Right renal cortex interstitium (tissue), 3 donors: ENCODE results near the gene GAREM2. TPM values are rescaled to one million over a fixed set of nuclear protein-coding genes. Genes with fewer than 3 reads are reported as not detected.
"Not testable (repeated sequence)": the region's sequence is repeated elsewhere in the genome, so short reads cannot be mapped to it uniquely, and the experiment has no call there.

Source experiments
- DNase-seq, 3 donors: peaks; one replicate each; pipeline ENCODE4 v3.0.0-alpha.2; 2013; ENCODE audit warnings: low read depth in 3 of 3, low spot score in 2 of 3
- polyA plus RNA-seq, 3 donors: library from polyadenylated mRNA; unstranded; fragments of 120-200 nt; gene quantifications; one replicate each; pipeline ENCODE4 v1.2.1, GENCODE V29; 2013; ENCODE audit not compliant: insufficient read length in 3 of 3

The GAREM2 gene
- polyA plus RNA-seq, result 1 to 10 TPM; 5.9 to 6.1 (median 6.0) TPM

DNA sequence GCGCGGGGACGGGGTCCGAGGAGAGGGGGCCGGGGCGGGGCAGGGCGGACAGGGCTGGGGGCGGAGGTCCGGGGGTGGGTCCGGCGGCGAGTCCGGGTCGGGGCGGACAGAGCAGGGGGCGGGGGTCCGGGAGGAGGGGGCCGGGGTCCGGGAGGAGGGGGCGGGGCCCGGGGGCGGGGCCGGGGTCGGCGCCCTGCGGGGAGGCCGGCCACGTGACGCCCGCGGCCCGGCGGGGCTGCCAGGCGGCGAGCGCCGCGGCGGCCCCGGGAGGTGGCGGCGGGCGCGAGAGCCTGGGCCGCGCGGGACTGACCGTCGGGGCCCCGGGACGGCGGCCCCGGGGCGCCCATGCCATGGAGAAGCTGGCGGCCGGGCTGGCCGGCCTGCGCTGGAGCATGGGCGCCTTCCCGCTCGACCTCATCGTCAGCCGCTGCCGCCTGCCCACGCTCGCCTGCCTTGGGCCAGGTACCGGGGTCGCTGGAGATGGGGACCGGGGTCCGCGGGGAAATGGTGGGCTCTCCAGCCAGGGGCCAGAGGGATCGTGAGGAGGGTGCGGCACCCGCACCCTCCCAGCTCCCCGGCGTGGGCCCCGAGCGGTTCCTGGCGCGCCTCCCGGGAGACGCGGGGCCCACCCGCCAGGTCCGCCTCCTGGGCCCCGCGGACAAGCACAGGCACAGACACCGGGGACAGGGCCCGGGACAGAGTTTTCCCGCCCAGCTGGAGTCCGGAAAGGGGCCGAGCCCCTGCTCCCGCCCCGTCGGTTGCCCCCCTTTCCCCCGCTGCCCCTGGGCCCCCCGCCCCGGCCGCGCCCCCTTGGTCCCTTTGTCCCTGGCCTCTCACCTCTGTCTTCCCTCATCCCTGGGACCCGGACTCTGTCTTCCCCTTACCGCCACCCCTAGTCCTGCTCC lies at the start of gene GAREM2:
TSS of gene GAREM2 (plus strand) at position 218 of the 905 bp plus-strand sequence. CDS start at position 351, 133 bp downstream.
- DNase-seq, result no peak

DNA sequence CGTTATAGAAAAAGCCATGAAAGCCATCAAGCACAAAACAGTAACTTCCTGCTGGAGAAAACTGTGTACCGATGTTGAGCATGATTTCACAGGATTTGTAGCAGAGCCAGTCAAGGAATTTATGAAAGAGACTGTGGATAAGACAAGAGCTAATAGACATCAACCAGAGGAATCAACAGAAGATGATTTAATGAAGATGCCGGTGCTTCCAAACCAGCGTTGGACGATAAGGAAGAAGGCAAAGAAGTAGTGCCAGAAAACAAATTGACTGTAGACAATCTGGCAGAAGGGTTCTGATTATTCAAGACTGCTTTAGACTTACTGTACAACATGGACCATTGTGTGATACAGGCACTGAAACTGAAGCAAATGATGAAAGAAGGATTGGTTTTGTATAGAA lies 49.5 kb upstream of the GAREM2 start:
- no peak for DNase-seq

DNA sequence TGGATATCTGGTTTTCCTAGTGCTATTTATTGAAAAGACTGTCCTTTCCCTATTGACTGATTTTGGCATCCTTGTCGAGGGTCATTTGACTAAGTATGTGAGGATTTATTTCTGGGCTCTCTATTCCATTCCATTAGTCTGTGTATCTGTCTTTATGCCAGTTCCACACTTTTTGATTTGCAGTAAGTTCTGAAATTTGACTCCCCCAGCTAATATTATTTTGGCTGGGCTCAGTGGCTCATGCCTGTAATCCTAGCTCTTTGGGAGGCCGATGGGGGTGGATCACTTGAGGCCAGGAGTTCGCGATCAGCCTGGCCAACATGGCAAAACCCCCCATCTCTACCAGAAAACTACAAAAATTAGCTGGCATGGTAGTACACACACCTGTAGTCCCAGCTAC lies 46.8 kb upstream of the GAREM2 start:
- DNase-seq, result no peak

DNA sequence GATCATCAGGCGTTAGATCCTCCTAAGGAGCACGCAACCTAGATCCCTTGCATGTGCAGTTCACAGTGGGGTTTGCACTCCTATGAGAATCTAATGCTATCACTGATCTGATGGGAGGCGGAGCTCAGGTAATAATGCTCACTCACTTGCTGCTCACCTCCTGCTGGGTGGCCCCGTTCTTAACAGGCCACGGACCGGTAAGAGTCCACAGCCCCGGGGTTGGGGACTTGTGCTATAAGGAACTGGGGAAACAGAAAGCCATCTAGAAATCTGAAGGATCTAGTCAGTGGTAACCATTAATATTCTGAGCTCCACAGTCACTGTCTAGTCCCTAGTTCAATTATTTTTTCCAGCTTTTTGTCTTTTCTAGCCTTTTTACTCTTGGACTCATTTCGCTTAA lies 44.7 kb upstream of the GAREM2 start:
- no peak for DNase-seq

DNA sequence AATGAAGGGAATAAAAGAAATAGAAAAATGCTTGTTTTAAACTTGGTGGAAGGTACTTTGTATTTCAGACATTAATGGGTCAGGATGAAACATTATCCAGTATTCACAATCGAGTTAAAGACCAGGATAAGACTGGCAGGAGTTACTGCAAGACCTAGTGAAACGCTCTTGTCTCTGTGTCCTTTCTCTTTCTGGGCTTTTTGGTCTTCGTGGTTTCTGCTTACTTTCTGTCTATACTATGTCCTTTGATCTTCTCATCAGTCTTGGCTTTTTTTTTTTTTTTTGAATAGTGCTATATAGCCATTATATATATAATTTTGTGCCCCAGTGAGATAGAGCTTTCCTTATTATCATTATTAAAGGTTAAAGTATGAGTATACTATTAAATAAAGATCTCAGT lies 42.1 kb upstream of the GAREM2 start:
- DNase-seq, result no peak

DNA sequence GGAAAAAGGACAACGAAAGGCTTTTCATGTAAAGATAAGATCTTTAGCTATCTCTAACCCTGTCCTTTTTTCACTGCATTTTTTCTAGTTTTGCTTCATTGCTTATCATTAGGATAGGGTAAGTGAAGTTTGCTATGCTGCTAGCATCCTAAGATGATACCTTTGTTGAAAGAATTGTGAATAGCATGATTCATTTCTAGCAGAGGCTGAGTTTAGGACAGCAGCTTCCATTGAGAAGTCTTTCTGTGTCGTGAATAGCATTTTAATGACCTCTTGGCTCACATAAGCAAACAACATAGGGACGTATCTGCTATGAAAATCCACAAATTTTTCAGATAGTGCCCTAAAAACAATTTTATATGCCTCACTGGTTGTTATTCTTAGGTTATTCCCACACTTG lies 36.4 kb upstream of the GAREM2 start:
- no peak for DNase-seq

DNA sequence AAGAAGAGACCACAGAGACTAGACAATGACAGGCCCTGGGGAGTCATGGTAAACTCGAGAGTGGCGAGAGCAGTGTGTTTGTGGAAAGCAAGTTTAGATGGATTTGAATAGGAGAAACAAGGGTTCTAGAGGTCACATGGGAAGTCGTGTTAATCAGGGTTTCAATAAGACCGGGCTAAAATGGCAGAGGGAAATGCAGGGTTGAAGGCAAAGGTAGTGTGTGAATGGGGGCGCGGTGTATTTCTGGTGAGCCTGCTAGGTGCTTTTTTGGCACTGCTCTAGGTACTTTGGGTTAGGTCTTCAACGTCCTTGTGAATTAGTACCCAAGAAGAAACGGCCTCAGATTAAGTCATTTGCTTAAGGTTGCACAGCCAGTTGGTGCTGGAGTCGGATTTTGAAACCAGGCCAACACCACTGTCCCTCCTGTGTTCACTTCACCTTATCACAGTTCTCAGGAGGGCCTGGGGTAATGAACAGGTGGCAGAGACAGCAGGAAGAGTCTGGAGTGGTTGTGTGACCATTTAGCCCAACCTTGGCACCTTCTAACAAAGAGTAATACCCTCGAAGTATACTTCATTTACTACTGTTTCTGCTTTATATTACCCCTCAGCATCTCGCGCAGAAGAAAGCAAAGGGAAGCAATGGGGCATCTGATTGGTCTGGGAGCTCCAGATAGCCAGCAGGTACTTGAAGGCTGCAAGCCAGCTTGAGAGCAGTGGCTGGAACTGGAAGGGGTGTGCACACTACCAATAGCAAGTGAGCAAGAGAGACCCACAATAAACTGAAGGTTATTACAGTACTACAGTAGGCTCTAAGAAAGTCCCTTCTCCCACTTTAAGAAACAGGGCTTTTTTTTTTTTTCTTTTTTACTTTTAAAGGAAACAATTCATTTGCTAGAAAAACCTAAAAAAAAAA lies 33.4 kb upstream of the GAREM2 start:
- no peak for DNase-seq

DNA sequence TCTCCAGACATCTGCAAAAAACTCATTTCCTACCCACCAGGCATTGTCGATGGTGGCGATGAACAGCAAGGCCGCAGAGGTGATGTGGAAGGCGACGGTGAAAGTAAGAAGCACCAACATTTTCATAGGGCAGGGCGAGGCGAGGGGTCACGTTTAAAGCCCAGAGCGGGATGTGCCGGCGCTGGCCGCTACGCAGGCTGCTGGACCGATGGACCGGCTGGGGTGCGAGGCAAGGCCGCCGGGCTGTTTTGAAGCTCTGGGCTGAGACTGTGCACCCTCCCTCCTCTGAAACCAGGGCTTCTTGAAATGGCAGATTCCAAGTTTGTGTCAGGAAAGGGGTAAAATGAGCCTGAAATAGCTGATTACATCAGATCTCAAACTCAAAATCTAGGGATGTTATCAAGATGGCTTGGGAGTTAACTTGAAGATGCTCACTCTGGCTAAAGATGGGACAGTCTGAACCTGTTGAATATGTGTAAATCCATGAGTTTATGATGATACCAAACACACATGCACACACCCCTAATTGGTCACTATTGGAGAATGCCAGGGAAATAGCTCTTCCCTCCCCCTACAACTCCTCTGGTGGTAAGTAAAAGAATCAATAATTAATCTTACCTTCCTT lies 31.6 kb upstream of the GAREM2 start:
- no peak for DNase-seq

DNA sequence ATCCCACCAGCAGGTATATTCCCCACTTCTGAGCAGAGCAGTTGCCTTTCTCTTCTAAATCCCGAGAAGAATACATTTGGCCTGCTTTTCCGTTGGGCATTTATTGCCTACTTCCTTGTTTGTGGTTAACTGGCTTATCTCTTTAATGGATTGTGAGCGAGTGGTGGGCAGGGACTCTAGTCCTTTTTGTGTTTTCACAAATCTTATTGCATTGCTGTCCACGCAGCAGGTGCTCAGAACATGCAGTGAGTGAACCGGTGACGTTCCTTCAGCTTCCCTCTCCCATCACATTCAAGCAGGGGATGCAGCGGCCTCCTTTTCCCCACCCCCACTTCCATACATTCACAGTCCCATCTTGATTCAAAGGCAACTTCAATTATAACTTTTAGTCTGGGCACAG lies 28.9 kb upstream of the GAREM2 start:
- no peak for DNase-seq

DNA sequence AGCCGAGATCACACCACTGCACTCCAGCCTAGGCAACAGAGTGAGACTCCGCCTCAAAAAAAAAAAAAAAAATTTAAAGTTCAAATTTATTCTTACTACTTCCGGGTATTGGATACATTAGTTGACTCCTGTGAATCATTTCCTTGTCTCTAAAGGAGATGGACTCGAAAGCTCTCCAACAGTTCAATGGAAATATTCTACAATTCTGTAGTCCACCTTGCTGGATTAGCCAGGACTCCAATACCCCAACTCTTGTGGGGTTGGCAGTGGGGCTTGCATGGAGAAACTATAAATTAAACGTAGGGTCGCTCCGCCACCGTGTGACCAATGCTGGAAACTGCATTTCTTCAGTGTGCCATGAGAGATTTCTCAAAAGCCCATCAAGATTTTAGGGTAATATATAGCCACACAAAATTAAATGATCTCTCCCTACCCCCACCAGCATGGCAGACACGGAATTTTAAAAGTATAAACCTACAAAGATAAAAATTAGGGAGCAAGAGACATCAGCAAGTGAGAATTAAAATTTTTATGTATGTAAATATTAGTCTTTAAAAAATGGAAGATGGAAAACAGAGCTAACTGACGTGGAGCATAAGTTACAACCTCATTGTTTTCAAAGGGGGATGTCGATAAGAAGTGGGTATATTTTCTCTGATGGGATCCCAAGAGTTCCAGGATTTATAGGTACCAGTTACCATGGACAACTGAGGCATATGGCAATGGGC lies 27.8 kb upstream of the GAREM2 start:
- peak; percentile 16 to 46 (median 25) for DNase-seq

DNA sequence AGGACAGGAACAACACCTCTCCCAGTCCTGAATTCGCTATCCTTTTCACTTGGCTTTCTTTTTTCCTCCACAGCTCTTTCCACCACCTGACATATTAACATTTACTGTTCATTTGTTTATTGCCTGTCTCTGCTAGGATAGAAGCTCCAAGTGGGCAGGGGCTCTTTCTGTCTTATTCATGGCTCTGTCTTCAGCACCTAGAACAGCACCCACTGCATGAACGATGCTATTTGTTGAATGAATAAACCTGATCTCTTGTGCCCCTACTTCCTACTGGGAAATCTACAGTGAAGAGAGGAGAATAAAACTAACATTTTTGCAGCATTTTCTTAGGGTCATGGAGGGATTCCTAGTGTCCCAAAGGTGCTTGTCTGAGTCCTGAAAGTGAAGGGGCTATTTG lies 24.4 kb upstream of the GAREM2 start:
- no peak for DNase-seq

DNA sequence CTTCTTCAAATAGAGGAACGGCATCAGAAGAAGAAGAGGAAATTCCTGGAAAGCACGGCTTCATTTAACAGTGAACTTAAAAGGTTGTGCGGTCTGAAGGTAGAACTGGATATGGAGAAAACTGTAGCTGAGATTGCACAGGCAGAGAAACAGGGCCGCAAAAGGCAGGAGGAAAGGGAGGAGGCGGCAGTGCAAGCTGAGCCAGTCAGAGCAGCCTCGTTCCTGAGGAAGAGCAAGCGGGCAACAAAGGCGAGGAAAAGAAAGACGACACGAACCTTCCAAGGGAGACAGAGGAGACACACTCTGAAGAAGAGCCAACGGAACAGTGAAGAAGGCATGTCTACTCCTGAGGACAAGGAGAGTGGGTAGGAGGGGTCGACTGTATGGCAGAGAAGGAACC lies 22.6 kb upstream of the GAREM2 start:
- DNase-seq, result no peak

DNA sequence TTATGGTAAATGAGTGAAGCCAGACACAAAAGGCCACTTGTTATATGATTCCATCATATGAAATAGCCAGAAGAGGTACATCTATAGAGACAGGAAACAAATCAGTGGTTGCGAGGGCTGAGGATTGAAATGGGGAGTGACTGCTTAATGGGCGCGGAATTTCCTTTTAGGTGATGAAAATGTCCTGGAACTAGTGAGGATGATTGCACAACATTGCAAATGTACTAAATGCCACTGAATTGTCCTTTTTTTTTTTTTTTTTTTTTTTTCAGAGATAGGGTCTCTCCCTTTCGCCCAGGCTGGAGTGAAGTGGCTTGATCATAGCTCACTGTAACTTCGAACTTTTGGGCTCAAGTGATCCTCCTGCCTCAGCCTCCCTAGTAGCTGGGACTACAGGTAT lies 15.3 kb upstream of the GAREM2 start:
- no peak for DNase-seq

DNA sequence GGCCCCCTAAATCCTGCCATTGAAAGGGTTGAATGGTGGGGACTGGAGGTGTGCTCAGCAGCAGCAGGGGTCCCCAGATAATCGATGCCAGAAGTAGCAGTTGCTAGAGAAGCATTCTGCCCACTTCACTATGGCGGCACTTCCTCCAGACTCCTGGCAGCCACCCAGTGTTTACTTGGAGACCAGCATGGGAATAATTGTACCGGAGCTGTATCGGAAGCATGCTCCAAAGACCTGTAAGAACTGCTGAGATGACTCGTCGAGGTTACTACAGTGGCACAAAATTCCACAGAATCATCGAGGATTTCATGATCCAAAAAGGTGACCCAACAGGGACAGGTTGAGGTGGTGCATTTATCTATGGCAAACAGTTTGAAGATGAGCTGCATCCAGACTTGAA lies 11.0 kb upstream of the GAREM2 start:
- DNase-seq, result no peak

DNA sequence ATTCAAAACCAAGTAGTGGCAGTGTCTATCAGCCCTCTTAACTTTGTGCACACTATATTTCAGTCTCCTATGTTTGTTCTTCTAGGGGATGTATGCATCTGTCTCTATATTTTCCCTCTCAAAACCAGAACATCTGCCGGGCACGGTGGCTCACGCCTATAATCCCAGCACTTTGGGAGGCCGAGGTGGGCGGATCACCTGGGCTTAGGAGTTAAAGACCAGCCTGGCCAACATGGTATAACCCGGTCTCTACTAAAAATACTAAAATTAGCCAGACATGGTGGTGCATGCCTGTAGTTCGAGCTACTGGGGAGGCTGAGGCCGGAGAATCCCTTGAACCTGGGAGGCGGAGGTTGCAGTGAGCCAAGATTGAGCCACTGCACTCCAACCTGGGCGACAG lies 9.9 kb upstream of the GAREM2 start:
- no peak for DNase-seq

DNA sequence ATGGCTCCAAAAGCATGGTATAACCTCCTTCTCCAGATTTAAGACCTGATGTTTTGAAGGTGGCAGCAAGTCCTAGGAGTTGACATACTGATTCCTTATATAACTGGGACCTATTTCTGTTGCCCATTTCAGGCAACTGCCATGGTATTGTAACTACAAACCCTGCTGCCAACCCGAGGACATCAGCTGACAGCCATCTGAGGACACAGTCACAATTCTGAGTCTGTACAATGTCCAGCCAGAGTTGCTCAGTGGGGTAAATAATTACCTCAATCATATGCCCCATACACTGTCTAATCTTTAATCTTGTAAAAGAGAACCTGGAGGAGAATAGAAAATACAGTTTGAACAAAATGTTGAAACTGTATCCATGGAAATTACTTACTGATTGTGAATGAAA lies 8.7 kb upstream of the GAREM2 start:
- DNase-seq, result no peak

DNA sequence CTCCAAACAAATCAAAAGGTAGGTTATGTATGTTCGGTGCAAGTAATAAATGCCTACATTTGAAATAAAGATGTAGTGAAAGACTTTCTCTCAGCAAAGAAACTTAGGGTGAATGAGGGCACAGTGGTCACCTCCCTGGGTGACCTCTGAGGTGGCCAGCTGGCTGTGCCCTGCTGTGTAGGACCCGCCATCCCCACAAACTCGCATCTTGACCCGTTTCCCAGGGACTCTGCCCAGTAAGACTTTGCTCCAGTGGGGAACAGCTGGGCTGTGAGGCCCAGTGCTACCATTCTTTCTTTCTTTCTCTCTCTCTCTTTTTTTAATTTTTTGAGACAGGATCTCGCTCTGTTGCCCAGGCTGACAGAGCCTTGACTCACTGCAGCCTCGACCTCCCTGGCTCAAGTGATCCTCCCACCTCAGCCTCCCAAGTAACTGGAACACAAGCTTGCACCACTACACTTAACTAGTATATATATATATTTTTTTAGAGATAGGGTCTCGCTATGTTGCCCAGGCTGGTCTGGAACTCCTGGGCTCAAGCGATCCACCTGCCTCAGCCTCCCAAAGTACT lies 8.2 kb upstream of the GAREM2 start:
- no peak for DNase-seq

DNA sequence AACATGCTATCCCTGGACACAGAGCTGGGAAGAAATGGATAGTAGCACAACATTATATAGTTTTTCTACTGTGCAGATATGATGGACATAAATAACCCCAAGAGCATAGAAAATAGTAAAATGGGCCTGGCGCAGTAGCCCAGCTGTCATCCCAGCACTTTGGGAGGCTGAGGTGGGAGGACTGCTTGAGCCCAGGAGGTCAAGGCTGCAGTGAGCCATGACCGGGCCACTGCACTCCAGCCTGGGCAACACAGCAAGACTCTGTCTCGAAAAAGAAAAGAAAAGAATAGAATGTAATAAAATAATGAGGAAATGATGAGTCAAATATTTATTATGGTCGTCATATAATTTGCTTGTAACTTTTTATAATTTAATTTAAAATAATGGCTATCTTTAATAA lies 7.5 kb upstream of the GAREM2 start:
- DNase-seq, result no peak

DNA sequence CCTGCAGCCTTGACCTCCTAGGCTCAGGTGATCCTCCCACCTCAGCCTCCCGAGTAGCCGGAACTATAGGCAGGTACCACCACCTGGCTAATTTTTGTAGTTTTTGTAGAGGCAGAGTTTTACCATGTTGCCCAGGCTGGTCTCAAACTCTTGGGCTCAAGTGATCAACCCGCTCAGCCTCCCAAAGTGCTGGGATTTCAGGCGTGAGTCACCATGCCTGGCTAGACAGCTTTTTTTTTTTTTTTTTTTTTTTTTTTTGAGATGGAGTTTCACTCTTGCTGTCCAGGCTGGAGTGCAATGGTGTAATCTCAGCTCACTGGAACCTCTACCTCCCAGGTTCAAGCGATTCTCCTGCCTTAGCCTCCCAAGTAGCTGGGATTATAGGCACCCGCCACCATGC lies 6.3 kb upstream of the GAREM2 start:
- DNase-seq, result not testable (repeated sequence)

DNA sequence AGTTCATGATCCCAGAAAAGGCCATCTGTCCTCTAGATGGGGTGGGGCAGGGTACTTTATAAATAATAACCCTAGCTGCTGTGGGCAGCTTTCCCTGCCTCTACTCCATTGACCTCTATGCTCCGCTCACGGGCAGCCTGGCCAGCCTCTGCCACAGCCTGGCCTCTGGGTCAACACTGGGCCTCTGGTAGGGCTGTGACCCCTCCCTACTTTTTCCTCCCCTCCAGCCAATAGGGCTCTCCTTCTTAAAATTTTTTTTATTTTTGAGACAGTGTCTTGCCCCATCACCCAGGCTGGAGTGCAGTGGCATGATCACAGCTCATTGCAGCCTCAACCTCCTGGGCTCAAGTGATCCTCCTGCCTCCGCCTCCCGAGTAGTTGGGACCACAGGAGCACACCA lies 4.1 kb upstream of the GAREM2 start:
- DNase-seq, result no peak
